ENCODE measurements around the gene SCMH1.

The SCMH1 gene

DNA sequence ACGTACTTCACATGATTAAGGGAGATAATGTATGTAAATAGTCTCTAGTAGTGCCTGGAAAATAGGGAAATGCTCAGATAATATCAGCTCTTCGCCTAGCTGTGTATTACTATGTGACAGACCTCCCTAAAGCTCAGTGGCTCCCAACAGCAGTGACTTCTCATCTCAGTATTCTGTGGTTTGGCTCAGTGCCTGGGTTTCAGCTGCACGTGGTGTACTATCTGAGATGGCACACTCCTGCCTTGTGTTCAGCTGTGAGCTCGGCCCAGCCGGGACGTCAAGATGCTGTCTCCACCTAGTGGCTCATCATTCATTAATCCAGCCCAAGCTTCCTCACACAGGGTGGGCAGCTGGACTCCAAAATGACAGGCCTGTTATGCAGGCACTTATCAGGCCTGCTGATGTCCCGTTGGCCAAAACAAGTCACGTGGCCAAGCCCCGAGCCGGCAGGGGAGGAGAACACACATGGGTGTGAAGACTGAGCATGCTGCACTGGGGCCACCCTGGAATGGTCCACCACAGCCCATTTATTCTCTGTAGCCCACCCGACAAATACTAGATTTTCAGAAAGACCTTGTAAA, 238.4 kb downstream of the SCMH1 start:
- H3F3A ChIP-seq (ENCODE audit: insufficient read depth, low read length), result 0 out of 2 replicates have a peak, but pooled peaks cover 6% of the 10 kb centered on the region
- no peaks in the 10 kb centered on the region for H3K9me3 ChIP-seq (ENCODE audit: low read length)
- H4K20me1 ChIP-seq (ENCODE audit: insufficient read depth, low read length), result no peaks in the 10 kb centered on the region
- TF ChIP-seq, protein P1, sequence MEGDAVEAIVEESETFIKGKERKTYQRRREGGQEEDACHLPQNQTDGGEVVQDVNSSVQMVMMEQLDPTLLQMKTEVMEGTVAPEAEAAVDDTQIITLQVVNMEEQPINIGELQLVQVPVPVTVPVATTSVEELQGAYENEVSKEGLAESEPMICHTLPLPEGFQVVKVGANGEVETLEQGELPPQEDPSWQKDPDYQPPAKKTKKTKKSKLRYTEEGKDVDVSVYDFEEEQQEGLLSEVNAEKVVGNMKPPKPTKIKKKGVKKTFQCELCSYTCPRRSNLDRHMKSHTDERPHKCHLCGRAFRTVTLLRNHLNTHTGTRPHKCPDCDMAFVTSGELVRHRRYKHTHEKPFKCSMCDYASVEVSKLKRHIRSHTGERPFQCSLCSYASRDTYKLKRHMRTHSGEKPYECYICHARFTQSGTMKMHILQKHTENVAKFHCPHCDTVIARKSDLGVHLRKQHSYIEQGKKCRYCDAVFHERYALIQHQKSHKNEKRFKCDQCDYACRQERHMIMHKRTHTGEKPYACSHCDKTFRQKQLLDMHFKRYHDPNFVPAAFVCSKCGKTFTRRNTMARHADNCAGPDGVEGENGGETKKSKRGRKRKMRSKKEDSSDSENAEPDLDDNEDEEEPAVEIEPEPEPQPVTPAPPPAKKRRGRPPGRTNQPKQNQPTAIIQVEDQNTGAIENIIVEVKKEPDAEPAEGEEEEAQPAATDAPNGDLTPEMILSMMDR (IDR thresholded peaks at IDR 0.05; ENCODE audit: low read length), result peak; percentile 87
- no peak for TF ChIP-seq EZH2 (IDR thresholded peaks at IDR 0.05; ENCODE audit: borderline replicate concordance, low read length)
- peaks cover 91% of the 10 kb centered on the region for H3K36me3 ChIP-seq (ENCODE audit: insufficient read depth, low read length)
- no peaks in the 10 kb centered on the region for H3K79me2 ChIP-seq (ENCODE audit: insufficient read depth, low read length)
- peak overlapping the region; percentile 88 for H3K27ac ChIP-seq (ENCODE audit: low read depth, low read length, poor library complexity, severe bottlenecking)
- H3K4me1 ChIP-seq (ENCODE audit: insufficient read depth, low read length, severe bottlenecking), result peaks cover 22% of the 10 kb centered on the region
- H3K4me2 ChIP-seq (ENCODE audit: low read length), result peak overlapping the region; percentile 42; the same call in 1 of the 2 replicates
- no peaks in the 10 kb centered on the region for H3K27me3 ChIP-seq (ENCODE audit: insufficient read depth, low read length)
- H3K9ac ChIP-seq (ENCODE audit: low read length), result peak overlapping the region; percentile 25; the same call in 1 of the 2 replicates
- no peaks in the 10 kb centered on the region for H3K9me2 ChIP-seq (ENCODE audit: low read depth, low read length)
- no peak overlapping the region for H2AFZ ChIP-seq (ENCODE audit: low read length)
- no peak overlapping the region for H3K4me3 ChIP-seq (ENCODE audit: low read depth, low read length, poor library complexity, severe bottlenecking)

DNA sequence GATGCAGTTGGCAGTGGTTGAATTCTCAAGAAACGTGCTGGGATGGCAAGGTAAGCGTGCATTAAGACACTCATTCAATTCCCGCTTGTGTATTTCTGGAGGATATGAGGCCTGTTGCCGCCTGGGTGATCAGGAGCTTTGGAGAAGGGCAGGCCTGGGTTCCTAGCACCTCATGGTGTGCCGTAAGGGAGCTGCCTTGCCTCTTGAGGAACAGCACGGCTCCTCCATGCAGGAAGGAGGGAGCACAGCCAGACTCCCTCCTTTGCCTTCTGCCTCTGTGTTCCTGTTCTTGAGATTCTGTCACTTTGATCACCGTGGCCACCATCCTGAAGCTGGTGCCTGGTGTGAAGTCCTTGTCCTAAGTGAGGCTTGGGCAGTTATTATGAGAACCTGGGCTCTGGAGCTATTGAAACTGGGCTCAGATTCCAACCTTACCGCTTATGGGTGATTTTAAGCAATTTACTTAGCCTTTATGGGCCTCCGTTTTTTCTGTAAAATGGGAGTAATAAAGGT, 238.9 kb downstream of the SCMH1 start:
- TF ChIP-seq, protein P1 (IDR thresholded peaks at IDR 0.05; ENCODE audit: low read length), result no peak
- TF ChIP-seq EZH2 (IDR thresholded peaks at IDR 0.05; ENCODE audit: borderline replicate concordance, low read length), result no peak
- H3F3A ChIP-seq (ENCODE audit: insufficient read depth, low read length), result 0 out of 2 replicates have a peak, but pooled peaks cover 6% of the 10 kb centered on the region
- H3K4me3 ChIP-seq (ENCODE audit: low read depth, low read length, poor library complexity, severe bottlenecking), result no peak overlapping the region
- no peaks in the 10 kb centered on the region for H3K27me3 ChIP-seq (ENCODE audit: insufficient read depth, low read length)
- no peaks in the 10 kb centered on the region for H3K9me3 ChIP-seq (ENCODE audit: low read length)
- H3K4me2 ChIP-seq (ENCODE audit: low read length), result peak overlapping the region; percentile 42; the same call in 1 of the 2 replicates
- H3K27ac ChIP-seq (ENCODE audit: low read depth, low read length, poor library complexity, severe bottlenecking), result peak overlapping the region; percentile 88
- H3K9ac ChIP-seq (ENCODE audit: low read length), result peak overlapping the region; percentile 25; the same call in 1 of the 2 replicates
- H3K79me2 ChIP-seq (ENCODE audit: insufficient read depth, low read length), result no peaks in the 10 kb centered on the region
- peaks cover 22% of the 10 kb centered on the region for H3K4me1 ChIP-seq (ENCODE audit: insufficient read depth, low read length, severe bottlenecking)
- no peak overlapping the region for H2AFZ ChIP-seq (ENCODE audit: low read length)
- peaks cover 91% of the 10 kb centered on the region for H3K36me3 ChIP-seq (ENCODE audit: insufficient read depth, low read length)
- H4K20me1 ChIP-seq (ENCODE audit: insufficient read depth, low read length), result no peaks in the 10 kb centered on the region
- no peaks in the 10 kb centered on the region for H3K9me2 ChIP-seq (ENCODE audit: low read depth, low read length)

DNA sequence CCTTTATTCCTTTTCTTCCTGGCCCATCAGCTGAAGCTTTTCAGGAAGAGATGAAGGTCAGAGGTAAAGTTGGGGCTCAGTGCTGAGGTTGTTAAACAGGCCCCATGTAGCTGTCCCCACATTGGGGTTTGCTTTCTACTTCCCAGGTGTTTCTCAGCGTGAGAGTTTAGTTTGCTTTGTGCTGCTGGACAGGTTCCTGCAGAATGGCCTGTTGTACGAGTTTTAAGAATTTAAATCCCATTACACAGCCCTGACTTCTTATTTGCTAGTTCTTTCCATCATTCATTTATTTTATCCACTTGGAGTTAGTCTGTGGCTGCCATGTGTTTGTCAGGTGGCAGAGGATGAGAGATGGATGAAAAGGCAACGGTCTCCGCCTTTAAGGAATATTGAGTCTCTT, 243.4 kb downstream of the SCMH1 start:
- no peak overlapping the region for H3K9ac ChIP-seq (ENCODE audit: low read length)
- no peak overlapping the region for H3K4me2 ChIP-seq (ENCODE audit: low read length)
- no peaks in the 10 kb centered on the region for H3K27me3 ChIP-seq (ENCODE audit: insufficient read depth, low read length)
- no peaks in the 10 kb centered on the region for H3K79me2 ChIP-seq (ENCODE audit: insufficient read depth, low read length)
- peaks cover 90% of the 10 kb centered on the region for H3K36me3 ChIP-seq (ENCODE audit: insufficient read depth, low read length)
- 0 out of 2 replicates have a peak, but pooled peaks cover 6% of the 10 kb centered on the region for H3F3A ChIP-seq (ENCODE audit: insufficient read depth, low read length)
- H3K9me3 ChIP-seq (ENCODE audit: low read length), result no peaks in the 10 kb centered on the region
- no peak overlapping the region for H3K4me3 ChIP-seq (ENCODE audit: low read depth, low read length, poor library complexity, severe bottlenecking)
- no peak for TF ChIP-seq EZH2 (IDR thresholded peaks at IDR 0.05; ENCODE audit: borderline replicate concordance, low read length)
- TF ChIP-seq, protein P1 (IDR thresholded peaks at IDR 0.05; ENCODE audit: low read length), result no peak
- H3K4me1 ChIP-seq (ENCODE audit: insufficient read depth, low read length, severe bottlenecking), result peaks cover 18% of the 10 kb centered on the region
- no peaks in the 10 kb centered on the region for H4K20me1 ChIP-seq (ENCODE audit: insufficient read depth, low read length)
- no peak overlapping the region for H2AFZ ChIP-seq (ENCODE audit: low read length)
- H3K9me2 ChIP-seq (ENCODE audit: low read depth, low read length), result no peaks in the 10 kb centered on the region
- no peak overlapping the region for H3K27ac ChIP-seq (ENCODE audit: low read depth, low read length, poor library complexity, severe bottlenecking)
